HepG2 (cell line): Measurements from ENCODE around the gene CTSW. TPM values are rescaled to one million over a fixed set of nuclear protein-coding genes. Genes with fewer than 3 reads are reported as not detected.

Experiments used
- ATAC-seq: fragments of 200-7000 bp; cut with Tn5 transposase; 3 replicates; pipeline ENCODE4 v1.9.1; 2020; ENCODE audit warnings: mild to moderate bottlenecking, moderate library complexity
- BruUV-seq: library from RNA; stranded (reverse); fragments of 400-500 nt; replicated peaks from 2 replicates; lab custom pipeline; 2021; lab: Mats Ljungman, UMichigan
- CTCF ChIA-PET: fragments of 300-600 bp; formaldehyde crosslinking; extraction: SDS; loops from one replicate; lab custom pipeline; 2021; ENCODE audit warnings: low total read pairs, inconsistent platforms, low intra/inter-chr PET ratio; lab: Yijun Ruan, JAX
- POLR2A ChIA-PET: fragments of 350-600 bp; sonication (Branson Sonifier 250); formaldehyde crosslinking; loops from one replicate; lab custom pipeline; 2020; ENCODE audit warnings: antibody characterized with exemption, inconsistent platforms; lab: Yijun Ruan, JAX
- DNase-seq: peaks from one replicate; pipeline ENCODE4 v3.0.0-alpha.2; 2015; ENCODE audit warnings: low spot score
- FAIRE-seq: peaks from 3 replicates; lab custom pipeline; 2011; peaks lifted over from hg19 to GRCh38; lab: Jason Lieb, UNC
- H2AFZ ChIP-seq: one replicate; pipeline ENCODE4 v1.6.1; 2011; ENCODE audit warnings: low read length, inconsistent platforms
- H3K27ac ChIP-seq: fragments of 300-600 bp; 3 replicates; pipeline ENCODE4 v1.8.0; 2011; ENCODE audit warnings: mixed run types, mild to moderate bottlenecking, mixed read lengths, low read length, inconsistent platforms; ENCODE audit not compliant: insufficient read depth; ENCODE audit errors: extremely low read length
- H3K27me3 ChIP-seq, 2 experiments: fragments of 200-600 bp in 1 of 2; 2 replicates in 1 of 2; 3 replicates in 1 of 2; pipeline versions ENCODE4 v1.6.0 to v1.8.0; 2011; ENCODE audit warnings: low read length in 2 of 2, mild to moderate bottlenecking in 2 of 2, moderate library complexity in 2 of 2, inconsistent platforms in 1 of 2; ENCODE audit not compliant: insufficient read depth in 2 of 2, control insufficient read depth in 1 of 2
- H3K36me3 ChIP-seq, 2 experiments: fragments of 200-600 bp in 1 of 2; replicated peaks in 1 of 2; 2 replicates in 1 of 2; 3 replicates in 1 of 2; pipeline versions ENCODE4 v1.5.1 to v1.8.0; 2011; ENCODE audit warnings: low read length in 2 of 2, inconsistent platforms in 1 of 2; ENCODE audit not compliant: insufficient read depth in 2 of 2, control insufficient read depth in 1 of 2
- H3K4me1 ChIP-seq: 2 replicates; pipeline ENCODE4 v1.5.1; 2012; ENCODE audit warnings: low read length, inconsistent platforms; ENCODE audit not compliant: insufficient read depth
- H3K4me2 ChIP-seq: 2 replicates; pipeline ENCODE4 v1.6.0; 2011; ENCODE audit warnings: low read depth, low read length, inconsistent platforms
- H3K4me3 ChIP-seq, 3 experiments: fragments of 200-600 bp in 1 of 3; sonication (generic), shearing (Covaris generic) in 1 of 3; replicated peaks in 1 of 3; 2 replicates each; pipeline ENCODE4 v1.5.1; 2011 to 2016; ENCODE audit warnings: low read length in 3 of 3, inconsistent platforms in 2 of 3, low read depth in 2 of 3, mild to moderate bottlenecking in 2 of 3, control low read depth in 1 of 3, mixed read lengths in 1 of 3; ENCODE audit not compliant: insufficient read depth in 1 of 3
- H3K79me2 ChIP-seq: one replicate; pipeline ENCODE4 v1.6.1; 2011; ENCODE audit warnings: low read length, inconsistent platforms; ENCODE audit not compliant: insufficient read depth
- H3K9ac ChIP-seq: 2 replicates; pipeline ENCODE4 v1.6.0; 2011; ENCODE audit warnings: mild to moderate bottlenecking, low read depth, low read length, inconsistent platforms; ENCODE audit not compliant: insufficient read depth
- H3K9me3 ChIP-seq: 2 replicates; pipeline ENCODE4 v1.5.1; 2012; ENCODE audit warnings: mild to moderate bottlenecking, low read length
- H4K20me1 ChIP-seq: 2 replicates; pipeline ENCODE4 v1.6.0; 2011; ENCODE audit warnings: inconsistent platforms, mild to moderate bottlenecking, low read length, moderate library complexity; ENCODE audit not compliant: insufficient read depth
- AGO2 ChIP-seq: fragments of 200-400 bp; formaldehyde crosslinking; optimal IDR thresholded peaks from 2 replicates; pipeline ENCODE3; 2017; ENCODE audit warnings: mild to moderate bottlenecking, low read depth, low read length, moderate library complexity
- AKAP8 ChIP-seq: sonication (generic); formaldehyde crosslinking; IDR thresholded peaks from 2 replicates; pipeline ENCODE4 v1.5.1; 2020; ENCODE audit warnings: mild to moderate bottlenecking, missing genetic modification reagents
- CBX1 ChIP-seq: IDR thresholded peaks from one replicate; pipeline ENCODE4 v1.6.1; 2016; ENCODE audit warnings: antibody characterized with exemption, low read depth
- EZH2 ChIP-seq: conservative IDR thresholded peaks from 2 replicates; pipeline ENCODE4 v1.6.1; 2012; ENCODE audit warnings: mild to moderate bottlenecking, low read depth, low read length, moderate library complexity
- HDAC6 ChIP-seq: fragments of 200-600 bp; sonication (generic); IDR thresholded peaks from 2 replicates; pipeline ENCODE4 v1.7.0; 2017; ENCODE audit warnings: mild to moderate bottlenecking, antibody characterized with exemption, low read length, low read depth
- NR2F6 ChIP-seq, 2 experiments: IDR thresholded peaks; 2 replicates each; pipeline ENCODE4 v1.6.1; 2016; ENCODE audit warnings: antibody characterized with exemption in 1 of 2, mild to moderate bottlenecking in 1 of 2
- POLR2A ChIP-seq, 2 experiments: IDR thresholded peaks; 2 replicates each; pipeline ENCODE4 v1.6.1; 2011; ENCODE audit warnings: low read depth in 2 of 2, low read length in 2 of 2, mild to moderate bottlenecking in 1 of 2, moderate library complexity in 1 of 2; ENCODE audit not compliant: insufficient read depth in 1 of 2
- SMAD9 ChIP-seq: sonication (generic); formaldehyde crosslinking; IDR thresholded peaks from 2 replicates; pipeline ENCODE4 v1.5.1; 2020; ENCODE audit warnings: mild to moderate bottlenecking, missing genetic modification reagents
- ZBTB38 ChIP-seq: sonication (generic); formaldehyde crosslinking; IDR thresholded peaks from 2 replicates; pipeline ENCODE4 v1.5.1; 2020; ENCODE audit warnings: mild to moderate bottlenecking, missing genetic modification reagents
- ZC3H13 ChIP-seq: sonication (generic); formaldehyde crosslinking; IDR thresholded peaks from 2 replicates; pipeline ENCODE4 v1.8.1; 2023; ENCODE audit warnings: mild to moderate bottlenecking, missing genetic modification reagents, moderate library complexity
- ZNF720 ChIP-seq: sonication (generic); formaldehyde crosslinking; IDR thresholded peaks from 2 replicates; pipeline ENCODE4 v1.4.0; 2020; ENCODE audit warnings: missing genetic modification reagents
- whole genome bisulfite sequencing: methylation state at CpG from one replicate; pipeline ENCODE4 v1.1.6; 2017; ENCODE audit warnings: low lambda C conversion rate; 5-methylcytosine and 5-hydroxymethylcytosine counted together
- in situ Hi-C: cut with HindIII; loops from 2 replicates; pipeline ENCODE4 v1.10.0; 2017; ENCODE audit warnings: low pct_unique_long_range_greater_than_20kb; ENCODE audit not compliant: extremely low pct_ligation_motif_present
- intact Hi-C: fragments of 100-400 bp; cut with micrococcal nuclease; formaldehyde crosslinking; loops from one replicate; pipeline ENCODE4 v1.10.0; 2022; ENCODE audit not compliant: unreplicated experiment
- polyA plus RNA-seq, 8 experiments: library from polyadenylated mRNA; depleted of rRNA in 3 of 8; stranded (reverse) in 7 of 8; unstranded in 1 of 8; fragments of >200 nt; fragmentation: Illumina TruSeq in 4 of 8; extraction: Trizol in 4 of 8; gene quantifications; 2 replicates each; pipeline versions ENCODE4 v1.2.1 to v1.2.3, GENCODE V29; 2011 to 2016; ENCODE audit warnings: low read depth in 4 of 8, missing spikeins in 1 of 8, mixed read lengths in 1 of 8; ENCODE audit not compliant: insufficient read depth in 1 of 8
- total RNA-seq, 5 experiments: library from RNA; depleted of rRNA; stranded (reverse); fragments of >200 nt; fragmentation: Illumina TruSeq; extraction: Trizol; gene quantifications; 2 replicates each; pipeline ENCODE4 v1.2.3, GENCODE V29; 2016; ENCODE audit warnings: low read depth in 1 of 5

The CTSW gene
- total and polyA plus RNA-seq, 2 of the 13 experiments (the other 11 are each of a cell fraction or from before 2014, with no cell fraction given) = 0.09 TPM; not detected in 1

DNA sequence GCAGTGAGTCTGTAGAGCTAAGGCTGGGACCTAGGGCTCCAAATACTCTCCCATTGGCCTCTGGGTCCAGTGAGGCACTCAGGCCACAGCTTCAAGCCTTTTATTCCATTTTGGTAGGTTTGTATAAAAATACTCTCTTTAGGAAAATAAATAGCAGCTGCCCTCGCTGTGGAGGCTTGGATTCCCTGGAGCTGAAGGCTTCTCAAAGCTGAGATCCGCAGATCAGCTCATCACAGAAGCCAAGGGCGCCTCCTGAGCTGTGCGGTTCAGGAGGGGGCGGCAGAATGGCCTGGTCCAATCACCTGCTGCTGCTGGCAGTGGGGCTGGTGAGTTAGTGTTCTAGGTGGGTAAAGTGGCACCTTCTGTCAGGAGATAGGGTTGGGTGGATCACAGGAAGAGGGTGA lies 12.5 kb downstream of the CTSW start (continued):
- peak; percentile 0 for TF ChIP-seq CBX1
- TF ChIP-seq, all 625 proteins: peak for 26; not testable (repeated sequence) for 599

DNA sequence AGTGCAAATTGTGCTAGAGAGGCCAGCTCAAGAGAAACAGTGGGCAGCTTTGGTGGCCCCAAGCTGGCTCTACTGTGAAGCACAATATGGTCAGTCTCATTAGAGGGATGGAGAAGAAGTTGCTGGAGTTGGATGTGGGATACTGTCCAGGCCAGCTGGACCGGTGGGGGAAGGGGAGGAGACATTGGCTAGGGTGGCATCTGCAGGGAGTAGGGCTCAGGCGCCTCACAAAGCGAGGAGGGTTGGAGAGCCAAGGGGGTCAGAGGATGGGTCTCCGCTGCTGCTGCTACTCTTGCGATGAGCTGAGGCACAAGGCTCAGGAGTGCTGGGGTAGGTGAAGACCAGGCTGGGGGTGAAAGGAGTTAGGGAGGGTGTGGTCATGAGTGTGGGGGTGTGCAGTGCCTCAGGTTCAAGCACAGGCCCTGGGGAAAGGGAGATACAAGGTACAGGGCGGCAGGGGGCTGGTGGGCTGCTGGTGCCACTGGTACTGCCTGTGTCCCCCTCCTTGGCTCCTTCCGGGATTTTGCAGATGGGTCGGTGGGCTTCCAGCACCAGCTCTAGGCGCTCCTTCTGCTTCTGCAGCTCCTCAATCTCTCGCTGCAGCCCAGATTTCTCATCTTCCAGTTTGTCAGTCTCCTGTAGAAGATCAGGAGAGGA lies 13.2 kb downstream of the CTSW start:
- ATAC-seq = no peak
- CTCF ChIA-PET = interaction anchor here (6.9 kb wide), 1 partner anchor 97 kb away, joined by 63 read pairs; no protein-coding TSS in a partner anchor

More for the DNA sequence above, 13.2 kb downstream of the CTSW start:
- peak overlapping the region in 1 of 3 experiments; percentile 91; a peak in 1 of 6 replicates for H3K4me3 ChIP-seq
- in situ Hi-C loops (no loop called here), intact Hi-C loops (no loop called here)
- peak overlapping the region; percentile 90; the same call in 1 of the 2 replicates for H3K9ac ChIP-seq
- H3K79me2 ChIP-seq = peaks cover 27% of the 10 kb centered on the region
- POLR2A ChIA-PET = interaction anchor here (1.5 to 7.6 kb wide), 7 partner anchors 8 to 72 kb away, joined by 4 to 95 read pairs (median 26); partner anchors contain the start of genes C11orf68, EFEMP2, FOSL1 and MUS81
- TF ChIP-seq SMAD9 (no peak), ZBTB38 (CRISPR knock-in tag) (0 out of 2 replicates have a peak, but pooled peaks have one; percentile 3), EZH2 (no peak), ZC3H13 (CRISPR knock-in tag) (peak; percentile 88), ZNF720 (CRISPR knock-in tag) (no peak), AKAP8 (CRISPR knock-in tag) (peak; percentile 62; the same call in 1 of the 2 replicates), NR2F6 (IDR thresholded peaks at IDR 0.05) (no peak), NR2F6 (CRISPR knock-in tag; IDR thresholded peaks at IDR 0.05) (no peak), HDAC6 (no peak), AGO2 (peak; percentile 45), POLR2A (IDR thresholded peaks at IDR 0.05; ENCODE audit: insufficient read depth in 1 of 2, low read depth in 2 of 2, low read length in 2 of 2) (0 out of 4 replicates have a peak, but pooled peaks of 1 of the 2 experiments have one; percentile 30)
- H3K36me3 ChIP-seq = peaks cover 8 to 18% of the 10 kb centered on the region in 2 experiments; a peak in 4 of 5 replicates
- no peak overlapping the region for H2AFZ ChIP-seq
- DNase-seq (no peak), FAIRE-seq (no peak)
- no TSS peak for BruUV-seq
- no peaks in the 10 kb centered on the region; a peak in 1 of 5 replicates for H3K27me3 ChIP-seq
- no peaks in the 10 kb centered on the region for H4K20me1 ChIP-seq
- H3K4me1 ChIP-seq = peaks cover 51% of the 10 kb centered on the region
- peak overlapping the region; percentile 99 for H3K4me2 ChIP-seq
- WGBS = 94% methylated on average over 10 of the region's 10 CpGs
- no peaks in the 10 kb centered on the region for H3K9me3 ChIP-seq
- peak overlapping the region; percentile 77 for H3K27ac ChIP-seq
